Prostate gland (tissue), 2 donors: ENCODE measurements around the gene DNAH8. TPM values are rescaled to one million over a fixed set of nuclear protein-coding genes. Genes with fewer than 3 reads are reported as not detected.

Source experiments
- DNase-seq: peaks from one replicate; pipeline ENCODE4 v3.0.0-alpha.2; 2019; ENCODE audit warnings: low spot score
- H3K27ac ChIP-seq, 2 donors: fragments of 200-600 bp; sonication (generic); 2 replicates each; pipeline ENCODE4 v1.5.1; 2017 to 2019
- H3K27me3 ChIP-seq: fragments of 200-600 bp; sonication (generic); replicated peaks from 2 replicates; pipeline ENCODE4 v1.5.1; 2019; ENCODE audit not compliant: insufficient read depth
- H3K36me3 ChIP-seq, 2 donors: fragments of 200-600 bp; sonication (generic); 1 replicate in 1 of 2; 2 replicates in 1 of 2; pipeline versions ENCODE4 v1.5.1 to v1.8.1; 2017 to 2019
- H3K4me1 ChIP-seq: fragments of 200-600 bp; sonication (generic); replicated peaks from 2 replicates; pipeline ENCODE4 v1.5.1; 2019
- H3K4me3 ChIP-seq, 2 donors: fragments of 200-600 bp; sonication (generic); 2 replicates each; pipeline ENCODE4 v1.5.1; 2017 to 2019
- H3K9me3 ChIP-seq: fragments of 200-600 bp; sonication (generic); 2 replicates; pipeline ENCODE4 v1.5.1; 2017
- POLR2A ChIP-seq: fragments of 450-650 bp; IDR thresholded peaks from one replicate; pipeline ENCODE4 v1.6.1; 2016; ENCODE audit warnings: antibody characterized with exemption, mild to moderate bottlenecking
- POLR2AphosphoS5 ChIP-seq: sonication (generic); formaldehyde crosslinking; IDR thresholded peaks from one replicate; pipeline ENCODE4 v1.6.1; 2017; ENCODE audit warnings: antibody characterized with exemption
- whole genome bisulfite sequencing: methylation state at CpG from one replicate; pipeline ENCODE4 v1.1.5; 2018; 5-methylcytosine and 5-hydroxymethylcytosine counted together
- intact Hi-C: fragments of 100-400 bp; cut with DNase I; formaldehyde crosslinking; loops from one replicate; pipeline ENCODE4 v1.14.2; 2022
- total RNA-seq, 2 donors: library from RNA; depleted of rRNA; stranded (reverse); fragments of >200 nt; gene quantifications; one replicate each; pipeline ENCODE4 v1.1.0, GENCODE V29; 2016
- TF ChIP-seq, protein P1 (sequence below), 4 experiments: fragments of 200-600 bp in 2 of 4; fragments of 450-650 bp in 2 of 4; sonication (generic) in 2 of 4; IDR thresholded peaks; 1 replicate in 3 of 4; 2 replicates in 1 of 4; pipeline ENCODE4 v1.5.1; 2016 to 2019; ENCODE audit warnings: antibody characterized with exemption in 4 of 4, mild to moderate bottlenecking in 2 of 4, moderate library complexity in 2 of 4

The DNAH8 gene
- total RNA-seq, 2 donors from 2014 or later, result 0.36 to 3.6 TPM

- DNase-seq, result no peak
- Histone ChIP-seq H3K27ac (no peak overlapping the region), H3K4me1 (no peaks in the 10 kb centered on the region), H3K27me3 (no peaks in the 10 kb centered on the region), H3K9me3 (no peaks in the 10 kb centered on the region), H3K36me3 (no peaks in the 10 kb centered on the region), H3K4me3 (no peak overlapping the region)
- intact Hi-C loops, result loop anchor here (10.0 kb wide), 1 partner anchor 57 kb away; no protein-coding TSS in a partner anchor
- 94% methylated on average over 3 of the region's 3 CpGs for WGBS
- TF ChIP-seq, protein P1, sequence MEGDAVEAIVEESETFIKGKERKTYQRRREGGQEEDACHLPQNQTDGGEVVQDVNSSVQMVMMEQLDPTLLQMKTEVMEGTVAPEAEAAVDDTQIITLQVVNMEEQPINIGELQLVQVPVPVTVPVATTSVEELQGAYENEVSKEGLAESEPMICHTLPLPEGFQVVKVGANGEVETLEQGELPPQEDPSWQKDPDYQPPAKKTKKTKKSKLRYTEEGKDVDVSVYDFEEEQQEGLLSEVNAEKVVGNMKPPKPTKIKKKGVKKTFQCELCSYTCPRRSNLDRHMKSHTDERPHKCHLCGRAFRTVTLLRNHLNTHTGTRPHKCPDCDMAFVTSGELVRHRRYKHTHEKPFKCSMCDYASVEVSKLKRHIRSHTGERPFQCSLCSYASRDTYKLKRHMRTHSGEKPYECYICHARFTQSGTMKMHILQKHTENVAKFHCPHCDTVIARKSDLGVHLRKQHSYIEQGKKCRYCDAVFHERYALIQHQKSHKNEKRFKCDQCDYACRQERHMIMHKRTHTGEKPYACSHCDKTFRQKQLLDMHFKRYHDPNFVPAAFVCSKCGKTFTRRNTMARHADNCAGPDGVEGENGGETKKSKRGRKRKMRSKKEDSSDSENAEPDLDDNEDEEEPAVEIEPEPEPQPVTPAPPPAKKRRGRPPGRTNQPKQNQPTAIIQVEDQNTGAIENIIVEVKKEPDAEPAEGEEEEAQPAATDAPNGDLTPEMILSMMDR (IDR thresholded peaks at IDR 0.05), result no peak
- TF ChIP-seq POLR2AphosphoS5 (no peak), POLR2A (no peak)
Observed at GRCh38 chr6:38701551-38701950, 13.6 kb upstream of the DNAH8 start.

DNA sequence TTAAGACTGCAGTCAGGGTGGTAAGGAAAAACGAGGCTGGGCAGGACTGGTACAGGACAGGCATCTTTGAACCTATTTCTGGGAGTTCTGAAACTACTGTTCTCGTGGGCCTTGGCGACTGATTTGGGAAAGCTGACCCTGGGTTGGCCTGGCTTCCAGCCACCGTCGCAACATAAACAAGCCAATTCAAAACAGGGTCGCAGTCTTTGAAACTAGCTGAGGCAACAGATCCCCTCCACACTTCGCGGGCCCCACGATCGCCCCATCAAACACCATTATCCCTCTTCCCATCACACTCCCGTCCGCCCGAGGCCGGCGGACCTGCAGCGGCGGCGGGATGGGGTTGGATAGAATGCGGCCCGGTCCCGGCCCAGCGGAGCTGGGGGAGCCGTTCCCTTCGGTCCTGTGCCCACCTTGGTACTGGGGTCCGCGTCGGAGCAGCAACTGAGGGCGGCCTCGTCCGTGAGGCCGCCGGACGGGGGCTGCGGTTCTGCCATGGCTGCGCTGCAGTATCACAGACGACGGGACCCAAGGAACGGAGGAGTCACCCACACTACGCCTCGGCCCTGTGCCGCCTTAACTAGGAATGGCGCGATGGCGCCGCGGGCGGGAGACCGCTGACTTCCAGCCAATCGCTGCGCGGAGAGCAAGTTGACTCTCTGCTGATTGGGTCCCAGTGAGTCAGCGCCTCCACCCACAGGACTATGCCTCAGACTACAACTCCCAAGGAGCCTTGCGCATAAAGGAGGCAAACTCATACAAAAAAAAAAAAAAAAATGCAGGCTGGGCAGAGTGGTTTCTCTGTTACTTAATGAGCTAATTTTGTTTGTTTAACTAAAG lies 12.3 kb upstream of the DNAH8 start, which contains the start of gene GLO1:
Gene GLO1 (minus strand): TSS at position 588 of the 840 bp plus-strand sequence. CDS start 91 bp downstream, at position 497.
- no peaks in the 10 kb centered on the region for H3K36me3 ChIP-seq
- WGBS, result under 1% methylated on average over 52 of the region's 53 CpGs
- H3K27me3 ChIP-seq, result no peaks in the 10 kb centered on the region
- DNase-seq, result peak; percentile 99
- H3K4me1 ChIP-seq, result no peaks in the 10 kb centered on the region
- peak within 1 kb of the TSS; percentile 87 to 89 for H3K27ac ChIP-seq
- TF ChIP-seq POLR2AphosphoS5 (peak; percentile 98), POLR2A (peak; percentile 90)
- TF ChIP-seq, protein P1 (IDR thresholded peaks at IDR 0.05), result no peak
- H3K9me3 ChIP-seq, result no peaks in the 10 kb centered on the region
- intact Hi-C loops, result loop anchor here (10.0 kb wide), 1 partner anchor 58 kb away; no protein-coding TSS in a partner anchor
- peak within 1 kb of the TSS; percentile 73 to 82 for H3K4me3 ChIP-seq

- no peak overlapping the region for H3K4me3 ChIP-seq
- H3K36me3 ChIP-seq, result no peaks in the 10 kb centered on the region
- no peaks in the 10 kb centered on the region for H3K9me3 ChIP-seq
- intact Hi-C loops, result loop anchor here (10.0 kb wide), 1 partner anchor 59 kb away; no protein-coding TSS in a partner anchor
- TF ChIP-seq, protein P1 (IDR thresholded peaks at IDR 0.05), result no peak
- TF ChIP-seq POLR2A (no peak), POLR2AphosphoS5 (no peak)
- H3K27me3 ChIP-seq, result no peaks in the 10 kb centered on the region
- H3K4me1 ChIP-seq, result no peaks in the 10 kb centered on the region
- H3K27ac ChIP-seq, result no peak overlapping the region
- no peak for DNase-seq
- WGBS, result 82% methylated on average over 5 of the region's 5 CpGs
Observed at GRCh38 chr6:38703949-38704590, 11.0 kb upstream of the DNAH8 start.

DNA sequence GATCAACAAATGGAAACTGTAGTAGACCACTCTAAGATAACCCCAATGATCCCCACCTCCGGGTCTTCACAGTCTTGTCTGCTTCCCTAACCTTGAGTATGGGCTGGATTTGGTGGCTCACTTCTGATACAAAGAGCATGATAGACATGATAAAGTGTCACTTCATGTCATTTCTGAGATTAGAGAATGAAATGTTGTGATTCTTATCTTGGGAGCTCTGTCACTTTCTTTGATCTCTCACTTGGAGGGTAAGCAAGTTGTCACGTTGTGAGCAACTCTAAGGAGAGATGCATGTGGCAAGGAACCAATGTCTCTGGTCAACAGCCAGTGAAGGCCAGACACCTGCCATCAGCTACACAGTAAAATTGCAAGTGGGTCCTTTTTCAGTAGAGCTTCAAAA lies 9.2 kb upstream of the DNAH8 start:
- no peaks in the 10 kb centered on the region for H3K27me3 ChIP-seq
- H3K4me1 ChIP-seq, result no peaks in the 10 kb centered on the region
- H3K9me3 ChIP-seq, result no peaks in the 10 kb centered on the region
- 70% methylated on average over 2 of the region's 2 CpGs for WGBS
- H3K36me3 ChIP-seq, result no peaks in the 10 kb centered on the region
- intact Hi-C loops, result loop anchor here (10.0 kb wide), 1 partner anchor 61 kb away; no protein-coding TSS in a partner anchor
- TF ChIP-seq POLR2AphosphoS5 (no peak), POLR2A (no peak)
- TF ChIP-seq, protein P1 (IDR thresholded peaks at IDR 0.05), result no peak
- no peak overlapping the region for H3K27ac ChIP-seq
- H3K4me3 ChIP-seq, result no peak overlapping the region
- no peak for DNase-seq
